ENCODE data around the gene SETD3.

DNA sequence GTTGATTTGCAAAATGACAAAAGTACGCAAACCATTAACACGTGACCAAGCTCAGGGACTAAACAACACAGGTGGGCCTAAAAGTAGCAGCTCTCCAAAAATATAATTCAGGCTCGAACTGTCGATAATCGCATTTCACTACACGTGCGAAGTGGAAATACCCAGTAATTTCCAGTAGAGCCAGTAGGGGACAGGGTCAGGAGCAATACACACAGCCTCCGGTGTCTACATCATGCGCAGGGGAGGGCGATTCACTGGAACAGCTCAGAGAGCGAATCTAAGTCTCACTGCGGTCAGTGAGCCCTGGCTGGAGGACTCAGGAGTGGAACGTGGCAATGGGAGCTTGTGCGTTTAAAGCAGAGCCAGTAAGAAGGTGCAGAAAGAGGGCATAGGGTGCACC is 40.4 kb downstream of the SETD3 start:
- no peak for TF ChIP-seq EZH2phosphoT487 (IDR thresholded peaks at IDR 0.05; ENCODE audit: low read depth)
- TF ChIP-seq, protein P1, sequence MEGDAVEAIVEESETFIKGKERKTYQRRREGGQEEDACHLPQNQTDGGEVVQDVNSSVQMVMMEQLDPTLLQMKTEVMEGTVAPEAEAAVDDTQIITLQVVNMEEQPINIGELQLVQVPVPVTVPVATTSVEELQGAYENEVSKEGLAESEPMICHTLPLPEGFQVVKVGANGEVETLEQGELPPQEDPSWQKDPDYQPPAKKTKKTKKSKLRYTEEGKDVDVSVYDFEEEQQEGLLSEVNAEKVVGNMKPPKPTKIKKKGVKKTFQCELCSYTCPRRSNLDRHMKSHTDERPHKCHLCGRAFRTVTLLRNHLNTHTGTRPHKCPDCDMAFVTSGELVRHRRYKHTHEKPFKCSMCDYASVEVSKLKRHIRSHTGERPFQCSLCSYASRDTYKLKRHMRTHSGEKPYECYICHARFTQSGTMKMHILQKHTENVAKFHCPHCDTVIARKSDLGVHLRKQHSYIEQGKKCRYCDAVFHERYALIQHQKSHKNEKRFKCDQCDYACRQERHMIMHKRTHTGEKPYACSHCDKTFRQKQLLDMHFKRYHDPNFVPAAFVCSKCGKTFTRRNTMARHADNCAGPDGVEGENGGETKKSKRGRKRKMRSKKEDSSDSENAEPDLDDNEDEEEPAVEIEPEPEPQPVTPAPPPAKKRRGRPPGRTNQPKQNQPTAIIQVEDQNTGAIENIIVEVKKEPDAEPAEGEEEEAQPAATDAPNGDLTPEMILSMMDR (IDR thresholded peaks at IDR 0.05; ENCODE audit: low read depth, low read length) = no peak

All from OCI-LY3 (cell line).